Measurements from ENCODE around the gene WNT7B.
A peak's percentile ranks its signal among the peaks of the same experiment; 100 is the strongest.

WNT7B gene

GRCh38 chr22:45935573-45935972 lies 41.4 kb downstream of the WNT7B start:
- DNase-seq (ENCODE audit: low spot score): no peak
- Histone ChIP-seq H3K4me1 (ENCODE audit: insufficient read depth, poor library complexity, severe bottlenecking) (peaks cover 17% of the 10 kb centered on the region), H3K9me3 (ENCODE audit: severe bottlenecking) (no peaks in the 10 kb centered on the region), H3K36me3 (ENCODE audit: low read depth) (no peaks in the 10 kb centered on the region), H3K4me3 (ENCODE audit: severe bottlenecking) (no peak overlapping the region), H3K27me3 (ENCODE audit: insufficient read depth, poor library complexity, severe bottlenecking) (no peaks in the 10 kb centered on the region), H3K27ac (ENCODE audit: poor library complexity, severe bottlenecking) (peak overlapping the region; percentile 85)
- no peak for TF ChIP-seq CTCF (IDR thresholded peaks at IDR 0.05; ENCODE audit: poor library complexity, severe bottlenecking)
- no peak; the same call in 2 of the 3 replicates for ATAC-seq (ENCODE audit: low read depth)

GRCh38 chr22:45934659-45935341 lies 42.2 kb downstream of the WNT7B start:
- H3K4me3 ChIP-seq (ENCODE audit: severe bottlenecking): no peak overlapping the region
- H3K36me3 ChIP-seq (ENCODE audit: low read depth): no peaks in the 10 kb centered on the region
- peak; percentile 88 for ATAC-seq (ENCODE audit: low read depth)
- DNase-seq (ENCODE audit: low spot score): peak; percentile 94
- H3K9me3 ChIP-seq (ENCODE audit: severe bottlenecking): no peaks in the 10 kb centered on the region
- H3K27me3 ChIP-seq (ENCODE audit: insufficient read depth, poor library complexity, severe bottlenecking): no peaks in the 10 kb centered on the region
- peaks cover 17% of the 10 kb centered on the region for H3K4me1 ChIP-seq (ENCODE audit: insufficient read depth, poor library complexity, severe bottlenecking)
- H3K27ac ChIP-seq (ENCODE audit: poor library complexity, severe bottlenecking): peak overlapping the region; percentile 85
- no peak for TF ChIP-seq CTCF (IDR thresholded peaks at IDR 0.05; ENCODE audit: poor library complexity, severe bottlenecking)

- ATAC-seq (ENCODE audit: low read depth): no peak; the same call in 2 of the 3 replicates
- H3K4me3 ChIP-seq (ENCODE audit: severe bottlenecking): no peak overlapping the region
- H3K9me3 ChIP-seq (ENCODE audit: severe bottlenecking): no peaks in the 10 kb centered on the region
- no peak for DNase-seq (ENCODE audit: low spot score)
- H3K27me3 ChIP-seq (ENCODE audit: insufficient read depth, poor library complexity, severe bottlenecking): no peaks in the 10 kb centered on the region
- peak overlapping the region; percentile 85 for H3K27ac ChIP-seq (ENCODE audit: poor library complexity, severe bottlenecking)
- peaks cover 17% of the 10 kb centered on the region for H3K4me1 ChIP-seq (ENCODE audit: insufficient read depth, poor library complexity, severe bottlenecking)
- no peak for TF ChIP-seq CTCF (IDR thresholded peaks at IDR 0.05; ENCODE audit: poor library complexity, severe bottlenecking)
- H3K36me3 ChIP-seq (ENCODE audit: low read depth): no peaks in the 10 kb centered on the region
Measured at GRCh38 chr22:45934168-45934564, 42.8 kb downstream of the WNT7B start.

DNA sequence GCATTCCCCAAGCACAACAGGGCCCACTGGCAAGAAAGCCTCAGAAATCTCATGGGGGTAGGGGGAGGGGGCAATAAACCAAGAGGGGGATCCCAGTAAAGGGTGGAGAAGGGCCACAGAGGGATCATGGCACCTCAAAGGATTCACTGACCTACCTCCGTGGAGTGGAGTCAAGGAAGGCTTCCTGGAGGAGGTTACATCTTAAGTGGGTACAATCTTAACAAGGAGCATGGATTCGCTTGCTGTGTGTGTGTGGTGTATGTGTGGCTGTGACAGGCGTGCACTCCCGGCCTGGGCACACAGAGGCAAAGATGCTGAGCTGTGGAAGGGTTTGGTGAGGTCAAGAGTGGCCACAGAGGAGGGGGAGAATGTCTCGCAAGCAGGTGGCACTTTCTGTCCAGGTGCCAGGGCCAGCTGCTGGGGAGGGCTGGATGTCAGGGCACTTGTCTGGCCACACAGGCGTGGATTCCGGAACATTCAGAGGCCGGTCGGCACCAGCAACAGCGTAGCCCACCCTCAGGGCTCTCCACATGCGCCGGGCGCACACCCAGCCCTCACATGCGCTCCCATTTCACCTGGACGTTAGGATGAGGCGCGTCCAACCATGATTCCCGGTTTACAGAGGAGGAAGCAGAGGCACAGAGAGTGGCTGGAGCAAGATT lies 43.3 kb downstream of the WNT7B start:
- Histone ChIP-seq H3K4me3 (ENCODE audit: severe bottlenecking) (no peak overlapping the region), H3K27me3 (ENCODE audit: insufficient read depth, poor library complexity, severe bottlenecking) (no peaks in the 10 kb centered on the region), H3K4me1 (ENCODE audit: insufficient read depth, poor library complexity, severe bottlenecking) (peaks cover 17% of the 10 kb centered on the region), H3K9me3 (ENCODE audit: severe bottlenecking) (no peaks in the 10 kb centered on the region), H3K36me3 (ENCODE audit: low read depth) (peaks cover 5% of the 10 kb centered on the region; the same call in 1 of the 2 replicates), H3K27ac (ENCODE audit: poor library complexity, severe bottlenecking) (peak overlapping the region; percentile 85)
- ATAC-seq (ENCODE audit: low read depth) (no peak), DNase-seq (ENCODE audit: low spot score) (no peak)
- TF ChIP-seq CTCF (IDR thresholded peaks at IDR 0.05; ENCODE audit: poor library complexity, severe bottlenecking): no peak

- no peak for TF ChIP-seq CTCF (IDR thresholded peaks at IDR 0.05; ENCODE audit: poor library complexity, severe bottlenecking)
- H3K4me1 ChIP-seq (ENCODE audit: insufficient read depth, poor library complexity, severe bottlenecking): peaks cover 17% of the 10 kb centered on the region
- no peaks in the 10 kb centered on the region for H3K9me3 ChIP-seq (ENCODE audit: severe bottlenecking)
- H3K27ac ChIP-seq (ENCODE audit: poor library complexity, severe bottlenecking): no peak overlapping the region
- no peaks in the 10 kb centered on the region for H3K27me3 ChIP-seq (ENCODE audit: insufficient read depth, poor library complexity, severe bottlenecking)
- H3K4me3 ChIP-seq (ENCODE audit: severe bottlenecking): no peak overlapping the region
- no peak for DNase-seq (ENCODE audit: low spot score)
- no peak for ATAC-seq (ENCODE audit: low read depth)
- peaks cover 6% of the 10 kb centered on the region; the same call in 1 of the 2 replicates for H3K36me3 ChIP-seq (ENCODE audit: low read depth)
Measured at GRCh38 chr22:45932071-45932470, 44.9 kb downstream of the WNT7B start.
